ENCODE data around the gene PLXDC1.
"Not testable (repeated sequence)": the region's sequence is repeated elsewhere in the genome, so short reads cannot be mapped to it uniquely, and the experiment has no call there.

The PLXDC1 gene

DNA sequence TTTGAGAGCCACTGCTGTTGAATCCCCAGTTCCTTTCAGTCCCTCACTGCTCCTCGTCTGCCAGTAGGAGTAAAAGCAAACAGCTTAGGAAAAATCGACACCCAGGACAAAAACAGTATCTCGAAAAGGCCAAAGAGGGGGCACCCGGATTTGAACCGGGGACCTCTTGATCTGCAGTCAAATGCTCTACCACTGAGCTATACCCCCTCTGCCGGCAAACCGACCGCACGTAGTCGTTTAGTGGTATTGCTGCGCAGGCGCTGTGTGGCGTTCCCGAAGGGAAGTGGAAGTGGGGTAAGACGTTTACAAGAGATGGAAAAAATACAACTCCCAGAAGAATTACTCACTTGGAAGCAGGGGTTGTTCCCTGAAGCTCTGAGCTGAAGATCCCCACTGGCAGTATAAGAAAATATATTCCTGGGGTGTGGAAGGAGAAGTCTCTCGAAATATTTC is 2.2 kb upstream of the PLXDC1 start:
- DNase-seq (ENCODE audit: low spot score), result peak; percentile 89

DNA sequence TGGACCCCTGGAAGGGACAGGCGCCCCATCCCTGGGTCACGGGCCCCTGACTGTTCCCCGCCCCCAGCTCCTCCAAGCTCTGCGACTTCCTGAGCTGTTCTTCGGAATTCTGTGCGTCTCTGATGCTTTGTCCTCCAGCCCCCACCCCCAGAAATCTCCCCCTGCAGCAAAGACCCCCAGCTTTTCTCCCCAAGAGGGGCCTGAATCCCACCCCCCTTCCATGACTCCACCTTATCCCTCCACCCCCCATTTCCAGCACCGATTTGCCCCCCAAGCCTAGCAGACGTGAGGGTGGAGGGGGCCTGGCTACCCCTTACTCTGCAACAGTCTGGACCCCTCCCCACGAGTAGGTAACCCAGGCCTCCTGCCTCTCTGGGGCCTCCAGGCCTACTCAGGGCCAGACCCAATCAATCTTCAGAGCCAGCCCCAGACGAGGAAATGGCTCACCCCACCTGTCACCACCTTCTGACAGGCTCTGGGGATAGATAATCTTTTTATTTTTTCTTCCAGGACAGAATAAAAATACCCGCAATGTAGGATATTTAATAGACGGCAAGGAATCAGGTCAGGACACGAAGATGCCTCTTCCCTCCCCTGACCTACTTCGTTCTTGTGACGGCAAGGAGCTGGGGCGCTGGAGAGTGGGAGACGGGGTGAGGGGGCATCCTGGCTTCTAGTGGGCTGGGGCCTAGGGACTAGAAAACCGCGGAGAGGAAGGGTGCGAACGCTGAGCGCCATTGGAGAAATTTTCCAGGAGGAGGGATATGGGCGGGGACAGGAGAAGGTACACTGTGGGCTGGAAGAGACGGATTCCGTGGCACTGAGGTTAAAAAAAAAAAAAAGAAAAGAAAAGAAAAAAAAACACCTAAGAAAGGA is 744 bp upstream of the PLXDC1 start:
- DNase-seq (ENCODE audit: low spot score), result no peak

DNA sequence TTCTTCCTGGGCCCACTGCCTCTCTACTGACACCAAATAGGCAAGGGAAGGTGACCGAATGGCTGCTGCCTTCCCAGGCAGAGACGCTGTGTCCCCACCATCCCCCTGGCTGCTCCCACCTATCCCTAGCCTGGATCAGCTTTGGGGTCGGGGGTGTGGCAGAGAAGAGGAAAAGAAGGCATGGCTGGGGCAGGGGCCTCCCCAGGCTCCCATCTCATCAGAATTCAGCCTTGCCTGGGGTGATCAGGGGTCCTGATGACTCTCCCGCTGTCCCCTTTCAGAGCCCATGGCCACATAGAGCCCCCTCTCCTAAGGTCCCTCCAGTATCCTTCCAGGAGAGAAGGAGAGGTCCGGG is 665 bp downstream of the PLXDC1 start:
- DNase-seq (ENCODE audit: low spot score), result no peak

- DNase-seq (ENCODE audit: low spot score), result no peak
Observed at GRCh38 chr17:39150104-39150634, 1.3 kb downstream of the PLXDC1 start.

DNA sequence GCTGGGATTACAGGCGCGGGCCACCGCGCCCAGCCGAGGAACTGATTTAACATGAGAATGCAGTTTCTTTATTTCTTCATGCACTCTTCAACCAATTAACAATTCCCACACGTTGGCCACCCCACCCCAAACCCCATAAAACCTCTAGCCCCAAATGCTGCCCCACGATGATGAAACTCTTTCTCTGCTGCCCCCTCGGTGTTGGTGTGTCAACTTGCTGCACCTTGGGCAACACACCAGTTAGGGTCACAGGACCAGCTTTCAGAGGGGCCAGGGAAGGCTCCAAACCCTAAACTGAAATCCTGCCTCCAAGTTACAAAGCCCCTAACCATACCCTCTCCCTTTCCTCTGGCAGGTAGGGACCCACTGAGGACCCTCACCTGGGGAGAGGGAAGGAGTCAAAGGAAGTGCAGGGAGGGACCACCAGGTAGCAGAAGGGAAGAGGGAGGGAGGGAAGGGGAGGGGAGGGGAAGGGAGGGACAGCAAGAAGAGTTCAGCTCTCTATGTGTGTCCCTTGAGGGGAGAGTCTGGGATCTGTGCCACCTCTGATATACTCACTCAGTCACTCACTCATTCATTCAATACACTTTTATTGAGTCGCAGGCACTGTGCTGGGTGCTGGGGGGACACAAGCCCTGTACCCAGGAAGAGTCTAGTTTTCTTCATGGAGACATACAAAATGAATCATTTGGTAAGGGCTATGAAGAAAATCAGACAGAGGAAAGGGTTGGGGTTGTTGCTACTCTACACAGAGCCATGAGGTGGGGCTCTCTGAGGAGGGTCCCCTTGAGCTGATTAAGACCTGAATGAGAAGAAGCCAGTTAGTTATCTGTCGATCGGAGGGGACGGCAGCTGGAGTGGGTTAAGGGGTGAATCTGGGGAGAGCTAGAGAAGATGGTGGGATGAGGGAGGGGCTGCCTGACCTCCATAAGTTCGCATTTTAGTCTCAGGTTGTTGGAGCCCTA is 3.9 kb downstream of the PLXDC1 start:
- no peak for DNase-seq (ENCODE audit: low spot score)

DNA sequence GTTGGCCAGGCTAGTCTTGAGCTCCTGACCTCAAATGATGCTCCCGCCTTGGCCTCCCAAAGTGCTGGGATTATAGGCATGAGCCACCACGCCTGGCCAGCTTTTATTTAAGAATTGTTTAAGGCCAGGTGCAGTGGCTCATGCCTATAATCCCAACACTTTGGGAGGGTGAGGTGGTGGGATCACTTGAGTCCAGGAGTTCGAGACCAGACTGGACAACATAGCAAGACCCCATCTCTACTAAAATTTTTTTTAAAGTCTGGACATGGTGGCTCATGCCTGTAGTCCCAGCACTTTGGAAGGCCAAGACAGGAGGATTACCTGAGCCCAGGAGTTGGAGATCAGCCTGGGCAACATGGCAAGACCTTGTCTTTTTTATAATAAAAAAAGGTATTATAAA is 5.2 kb downstream of the PLXDC1 start:
- no peak for DNase-seq (ENCODE audit: low spot score)

DNA sequence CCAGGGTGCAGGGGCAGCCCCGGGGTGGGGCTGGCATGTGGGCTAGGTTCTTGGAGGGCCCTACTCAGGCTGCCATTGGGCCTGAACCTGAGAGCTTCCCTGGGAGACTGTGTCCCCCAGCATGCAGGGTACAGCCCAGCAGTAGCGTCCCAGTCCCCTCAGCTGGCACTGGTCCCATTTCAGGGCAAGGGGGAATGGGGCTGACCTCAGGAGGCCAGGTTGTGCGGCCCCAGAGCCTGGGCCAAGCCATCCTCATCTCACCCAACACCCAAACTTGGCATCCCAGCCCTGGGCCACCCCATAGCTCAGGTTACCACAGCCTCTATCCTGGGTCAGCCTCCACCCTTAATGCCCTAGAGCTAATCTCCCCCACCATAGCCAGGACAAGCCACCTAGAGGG is 6.3 kb downstream of the PLXDC1 start:
- DNase-seq (ENCODE audit: low spot score), result no peak

DNA sequence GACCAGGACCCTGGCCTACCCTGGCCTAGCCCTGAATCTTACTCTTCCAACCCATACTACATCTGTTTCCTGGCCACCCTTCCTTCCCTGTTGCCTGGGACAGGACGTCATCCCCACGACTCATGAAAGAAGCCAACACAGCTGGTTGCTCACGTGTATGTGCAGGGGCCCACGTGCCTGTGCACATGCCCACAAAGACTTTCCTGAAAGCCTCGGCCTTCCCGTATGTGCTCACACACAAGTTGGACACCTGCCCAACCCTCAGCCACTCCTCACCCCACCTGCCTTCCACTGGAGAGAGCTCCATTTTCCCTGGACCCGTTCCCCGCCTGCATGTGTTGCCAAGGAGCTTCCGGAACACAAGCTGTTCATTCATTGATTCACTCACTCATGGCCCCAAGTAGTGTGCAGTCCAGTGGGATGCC is 7.0 kb downstream of the PLXDC1 start:
- no peak for DNase-seq (ENCODE audit: low spot score)

- DNase-seq (ENCODE audit: low spot score), result no peak
Observed at GRCh38 chr17:39143552-39144093, 7.8 kb downstream of the PLXDC1 start.

DNA sequence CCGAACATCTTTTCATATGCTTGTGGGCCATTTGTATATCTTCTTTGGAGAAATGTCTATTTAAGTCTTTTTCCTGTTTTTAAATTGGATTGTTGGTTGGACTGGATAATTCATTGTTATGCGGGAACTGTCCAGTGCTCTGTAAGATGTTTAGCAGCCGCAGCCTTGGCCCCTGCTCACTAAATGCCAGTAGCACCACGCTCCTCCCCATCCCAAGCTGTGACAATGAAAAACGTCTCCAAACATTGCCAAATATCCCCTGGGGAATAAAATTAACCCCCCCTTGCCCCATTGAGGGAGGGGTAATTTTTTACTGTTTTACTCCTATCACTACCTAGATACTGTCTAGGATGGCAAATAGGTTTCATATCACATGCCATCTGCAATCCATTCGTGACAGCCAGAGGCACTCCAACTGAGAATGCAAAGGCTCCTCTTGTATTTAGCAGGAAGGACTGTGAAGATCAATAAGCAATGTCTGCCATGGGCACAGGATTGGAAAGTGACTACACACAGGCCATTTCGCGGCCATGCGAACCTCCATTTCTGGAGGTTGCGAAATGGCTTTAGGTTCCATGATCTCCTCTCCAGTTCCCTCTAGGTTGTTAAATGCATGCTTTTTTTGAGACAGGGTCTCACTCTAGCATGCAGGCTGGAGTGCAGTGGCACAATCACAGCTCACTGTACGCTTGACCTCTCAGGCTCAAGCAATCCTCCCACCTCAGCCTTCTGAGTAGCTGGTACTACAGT is 9.3 kb downstream of the PLXDC1 start:
- no peak for DNase-seq (ENCODE audit: low spot score)

DNA sequence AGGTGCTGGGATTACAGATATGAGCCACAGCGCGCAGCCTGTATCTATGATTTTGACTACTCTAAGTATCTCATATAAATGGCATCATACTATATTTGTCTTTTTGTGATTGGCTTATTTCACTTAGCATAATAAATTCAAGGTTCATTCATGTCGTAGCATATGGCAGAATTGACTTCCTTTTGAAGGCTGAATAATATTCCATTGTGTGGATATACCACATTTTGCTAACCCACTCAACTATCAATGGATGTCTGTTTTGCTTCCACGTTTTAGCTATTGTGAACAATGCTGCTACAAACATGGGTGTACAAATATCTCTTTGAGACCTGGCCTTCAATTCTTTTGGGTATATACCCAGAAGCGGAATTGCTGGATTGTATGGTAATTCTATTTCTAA is 10.1 kb downstream of the PLXDC1 start:
- DNase-seq (ENCODE audit: low spot score), result no peak

GRCh38 chr17:39139561-39139960 is 11.9 kb downstream of the PLXDC1 start:
- no peak for DNase-seq (ENCODE audit: low spot score)

GRCh38 chr17:39139161-39139511 is 12.3 kb downstream of the PLXDC1 start:
- no peak for DNase-seq (ENCODE audit: low spot score)

DNA sequence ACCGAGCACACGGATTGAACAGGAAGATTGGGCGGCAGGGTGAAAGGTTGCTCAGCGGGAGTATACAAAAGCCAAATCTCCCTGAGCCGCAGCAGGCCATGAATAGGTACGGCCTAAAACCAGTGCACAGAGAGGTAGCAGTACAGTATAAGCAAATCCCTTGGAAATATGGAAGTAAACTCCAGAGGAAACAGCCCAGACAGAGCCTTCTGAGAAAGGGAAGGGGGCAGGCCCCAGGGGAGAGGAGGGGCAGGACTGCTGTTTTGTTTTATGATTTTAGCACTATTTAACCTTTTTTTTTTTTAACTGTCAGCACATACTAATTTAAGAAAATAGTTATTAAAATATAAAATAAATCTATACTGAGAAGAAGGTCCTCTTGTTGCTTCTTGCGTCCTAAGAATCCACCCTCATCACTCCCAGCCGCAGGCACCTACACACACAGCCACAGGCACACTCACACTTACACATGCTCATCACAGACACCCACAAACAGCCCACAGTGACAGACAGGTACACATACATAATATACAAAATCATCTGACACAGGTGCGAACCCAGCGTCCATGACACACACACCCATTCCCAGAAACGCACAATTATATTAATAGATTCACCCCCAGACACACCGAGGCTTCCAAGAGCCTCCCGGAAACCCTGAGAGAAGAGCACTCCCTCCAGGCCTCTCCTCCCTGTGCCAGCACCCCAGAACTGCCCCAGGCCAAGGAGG is 12.8 kb downstream of the PLXDC1 start:
- no peak for DNase-seq (ENCODE audit: low spot score)

DNA sequence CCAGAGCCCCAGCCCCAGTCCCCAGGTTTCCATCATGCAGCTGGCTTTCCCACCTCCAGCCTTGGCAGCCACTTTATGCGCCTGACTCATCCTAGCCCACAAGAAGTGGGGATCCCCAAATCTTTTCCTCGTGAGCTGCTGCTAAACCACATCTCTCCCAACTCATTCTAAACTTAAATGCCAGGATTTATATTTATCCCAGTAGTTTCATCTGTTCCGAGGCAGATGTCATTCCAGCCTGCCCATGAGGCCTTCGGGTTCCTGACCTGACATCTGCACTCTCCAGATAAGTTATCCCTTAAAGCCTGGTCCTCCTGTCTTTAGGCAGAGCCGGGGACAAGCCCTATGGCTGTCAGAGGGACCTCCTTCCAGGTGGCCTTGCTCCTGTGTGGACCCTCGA is 16.6 kb downstream of the PLXDC1 start:
- no peak for DNase-seq (ENCODE audit: low spot score)

GRCh38 chr17:39132192-39132610 is 19.2 kb downstream of the PLXDC1 start:
- no peak for DNase-seq (ENCODE audit: low spot score)

DNA sequence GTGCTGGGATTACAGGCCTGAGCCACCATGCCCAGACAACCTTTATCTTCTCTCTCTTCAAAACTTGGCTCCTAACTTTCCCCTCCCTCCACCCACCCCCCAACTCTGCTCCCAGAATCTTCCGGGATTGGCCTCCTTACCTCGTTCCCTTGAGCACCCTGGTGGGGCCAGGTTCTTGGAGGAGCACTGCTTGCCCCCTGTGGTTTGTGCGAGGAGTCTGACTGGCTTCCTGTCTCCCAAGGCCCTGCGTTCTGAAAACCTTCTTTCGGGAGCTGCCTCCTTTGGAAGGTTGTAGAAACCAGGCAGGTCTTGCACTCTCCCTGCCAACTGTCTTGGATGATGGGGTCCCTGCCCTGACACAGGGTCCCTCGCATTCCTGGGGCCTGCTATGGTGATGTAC is 19.8 kb downstream of the PLXDC1 start:
- DNase-seq (ENCODE audit: low spot score), result no peak

GRCh38 chr17:39130205-39130604 is 21.2 kb downstream of the PLXDC1 start:
- DNase-seq (ENCODE audit: low spot score), result no peak

- not testable (repeated sequence) for DNase-seq (ENCODE audit: low spot score)
Observed at GRCh38 chr17:39129544-39129943, 21.9 kb downstream of the PLXDC1 start.

- no peak for DNase-seq (ENCODE audit: low spot score)
Observed at GRCh38 chr17:39126436-39126835, 25.0 kb downstream of the PLXDC1 start.
